ENCODE results near the gene IL13. TPM values are rescaled to one million over a fixed set of nuclear protein-coding genes. Genes with fewer than 3 reads are reported as not detected.

IL13 gene
- total RNA-seq, 1 experiment from 2014 or later, result not detected

GRCh38 chr5:132675936-132676689, 18.1 kb downstream of the IL13 start (continued):
- TF ChIP-seq CTCF (IDR thresholded peaks at IDR 0.05 in 2 of 3, conservative IDR thresholded peaks at IDR 0.05 in 1 of 3; ENCODE audit: borderline replicate concordance in 1 of 3, insufficient read depth in 1 of 3, low read depth in 2 of 3, low read length in 2 of 3), result no peak

GRCh38 chr5:132677191-132677590, 19.2 kb downstream of the IL13 start:
- ChIA-PET CTCF (interaction anchor here (1.0 to 1.8 kb wide), 5 partner anchors 13 to 171 kb away, joined by 3 to 10 read pairs (median 3); no protein-coding TSS in a partner anchor), RAD21 (ENCODE audit: low non-redundant PET in 1 of 2, low total read pairs in 2 of 2, uncharacterized antibody in 2 of 2, unreplicated experiment in 2 of 2) (no interaction called here), POLR2A (interaction anchor here (1.3 kb wide), 1 partner anchor 17 kb away, joined by 3 read pairs; no protein-coding TSS in a partner anchor)
- H2AFZ ChIP-seq (ENCODE audit: low read depth, low read length, poor library complexity, severe bottlenecking), result peak overlapping the region; percentile 65
- H3K9me2 ChIP-seq (ENCODE audit: insufficient read depth), result no peaks in the 10 kb centered on the region
- H3K79me2 ChIP-seq (ENCODE audit: insufficient read depth, low read length), result no peaks in the 10 kb centered on the region
- no peaks in the 10 kb centered on the region for H3K27me3 ChIP-seq (ENCODE audit: insufficient read depth, low read length)
- H3K4me3 ChIP-seq (replicated peaks in 1 of 2; ENCODE audit: low read depth in 1 of 2, low read length in 2 of 2), result no peak overlapping the region
- peak overlapping the region; percentile 49 for H3K4me2 ChIP-seq (ENCODE audit: low read length)
- ATAC-seq (peak; percentile 98), DNase-seq (ENCODE audit: low read depth, low spot score) (peak; percentile 79)
- no peaks in the 10 kb centered on the region for H3K36me3 ChIP-seq (ENCODE audit: control insufficient read depth in 1 of 2, insufficient read depth in 2 of 2, low read length in 2 of 2)
- no peak overlapping the region for H3K27ac ChIP-seq (ENCODE audit: low read depth, low read length)
- H3K9ac ChIP-seq (ENCODE audit: low read length), result no peak overlapping the region
- intact Hi-C loops (cut with micrococcal nuclease), result loop anchor here (1.0 to 10.0 kb wide), 3 partner anchors 143 to 290 kb away; no protein-coding TSS in a partner anchor
- H3K4me1 ChIP-seq (ENCODE audit: control insufficient read depth in 1 of 2, insufficient read depth in 2 of 2, low read length in 2 of 2), result peaks cover 24 to 34% of the 10 kb centered on the region in 2 experiments
- no TSS peak for BruUV-seq (replicated peaks)
- H4K20me1 ChIP-seq (ENCODE audit: insufficient read depth), result no peaks in the 10 kb centered on the region
- no peaks in the 10 kb centered on the region for H3K9me3 ChIP-seq (ENCODE audit: control insufficient read depth in 1 of 2, insufficient read depth in 1 of 2, low read depth in 1 of 2, low read length in 2 of 2)
- TF ChIP-seq ATF3 (IDR thresholded peaks at IDR 0.05) (no peak; the same call in 1 of the 2 replicates), FOSL1 (IDR thresholded peaks at IDR 0.05; ENCODE audit: low read depth) (peak; percentile 56), EZH2phosphoT487 (IDR thresholded peaks at IDR 0.05; ENCODE audit: borderline replicate concordance) (no peak), ZFX (IDR thresholded peaks at IDR 0.05) (no peak), SIN3A (IDR thresholded peaks at IDR 0.05; ENCODE audit: low read depth) (no peak), POLR2AphosphoS5 (IDR thresholded peaks at IDR 0.05; ENCODE audit: low read depth, low read length) (no peak), MAX (IDR thresholded peaks at IDR 0.05) (peak; percentile 50; the same call in 1 of the 2 replicates), POLR2A (IDR thresholded peaks at IDR 0.05; ENCODE audit: borderline replicate concordance, extremely low read depth, insufficient read depth, insufficient read length) (no peak), CTCF (IDR thresholded peaks at IDR 0.05 in 2 of 3, conservative IDR thresholded peaks at IDR 0.05 in 1 of 3; ENCODE audit: borderline replicate concordance in 1 of 3, insufficient read depth in 1 of 3, low read depth in 2 of 3, low read length in 2 of 3) (peak; percentile 78 to 84 (median 82)), CBX3 (IDR thresholded peaks at IDR 0.05; ENCODE audit: low read depth) (peak; percentile 75), SP1 (IDR thresholded peaks at IDR 0.05; ENCODE audit: low read depth) (peak; percentile 48; the same call in 1 of the 2 replicates), SRF (IDR thresholded peaks at IDR 0.05; ENCODE audit: low read depth) (no peak), ZNF274 (IDR thresholded peaks at IDR 0.05; ENCODE audit: low read depth, low read length) (no peak), JUND (IDR thresholded peaks at IDR 0.05) (peak; percentile 50; the same call in 1 of the 2 replicates), EZH2 (IDR thresholded peaks at IDR 0.05) (no peak), REST (IDR thresholded peaks at IDR 0.05; ENCODE audit: low read depth) (no peak)

Data from HCT116 (cell line).